HG02759 (cell line): ENCODE data around the gene HOXA10.

Experiments
- ATAC-seq: cut with Tn5 transposase; IDR thresholded peaks from one replicate; pipeline ENCODE4 v1.9.1; 2021; ENCODE audit warnings: mild to moderate bottlenecking, moderate library complexity; ENCODE audit not compliant: unreplicated experiment

HOXA10 gene

GRCh38 chr7:27132978-27133377 lies 41.1 kb downstream of the HOXA10 start:
- ATAC-seq = no peak

GRCh38 chr7:27132214-27132613 lies 41.9 kb downstream of the HOXA10 start:
- no peak for ATAC-seq

GRCh38 chr7:27131390-27131819 lies 42.7 kb downstream of the HOXA10 start:
- ATAC-seq = no peak

GRCh38 chr7:27130540-27131389 lies 43.4 kb downstream of the HOXA10 start, which contains the start of gene HOXA4:
TSS of gene HOXA4 (minus strand) at chr7:27130757. CDS start at chr7:27130733, 24 bp downstream.
- peak; percentile 59 for ATAC-seq

- ATAC-seq = no peak
Measured at GRCh38 chr7:27129729-27130539, 44.2 kb downstream of the HOXA10 start.

- ATAC-seq = no peak
Measured at GRCh38 chr7:27128776-27129728, 45.1 kb downstream of the HOXA10 start.

- ATAC-seq = no peak
Measured at GRCh38 chr7:27128034-27128433, 46.1 kb downstream of the HOXA10 start.

GRCh38 chr7:27126596-27127327 lies 47.4 kb downstream of the HOXA10 start:
- ATAC-seq = no peak

- ATAC-seq = no peak
Measured at GRCh38 chr7:27125986-27126394, 48.1 kb downstream of the HOXA10 start.

GRCh38 chr7:27124902-27125689 lies 49.0 kb downstream of the HOXA10 start:
- ATAC-seq = no peak

GRCh38 chr7:27124096-27124901 lies 49.8 kb downstream of the HOXA10 start:
- no peak for ATAC-seq

GRCh38 chr7:27123477-27124053 lies 50.6 kb downstream of the HOXA10 start:
- ATAC-seq = no peak

- ATAC-seq = no peak
Measured at GRCh38 chr7:27123007-27123476, 51.1 kb downstream of the HOXA10 start.

- ATAC-seq = no peak
Measured at GRCh38 chr7:27122077-27122910, 51.8 kb downstream of the HOXA10 start.

- ATAC-seq = no peak
Measured at GRCh38 chr7:27121684-27122076, 52.4 kb downstream of the HOXA10 start.
